Pancreas (tissue), 10 donors: ENCODE measurements around the gene UBL4A. TPM values are rescaled to one million over a fixed set of nuclear protein-coding genes. Genes with fewer than 3 reads are reported as not detected.

Source experiments
- ATAC-seq, 4 donors: fragments of 200-7000 bp; cut with Tn5 transposase; one replicate each; pipeline versions ENCODE4 v1.8.0 to v1.9.1; 2020; ENCODE audit warnings: mild to moderate bottlenecking in 4 of 4, moderate library complexity in 4 of 4
- DNase-seq, 6 donors: peaks; one replicate each; pipeline ENCODE4 v3.0.0-alpha.2; 2020
- FAIRE-seq: peaks from 2 replicates; lab custom pipeline; 2012; peaks lifted over from hg19 to GRCh38; lab: Jason Lieb, UNC
- H3K27ac ChIP-seq, 4 donors: fragments of 200-600 bp; sonication (generic); 1 replicate in 3 of 4; 2 replicates in 1 of 4; pipeline versions ENCODE4 v1.5.0 to v1.8.0; 2020
- H3K27me3 ChIP-seq, 4 donors: fragments of 200-600 bp; one replicate each; pipeline ENCODE4 v1.8.0; 2021
- H3K36me3 ChIP-seq, 3 donors: fragments of 200-600 bp; sonication (generic) in 1 of 3; one replicate each; pipeline versions ENCODE4 v1.5.0 to v1.8.0; 2020 to 2021
- H3K4me1 ChIP-seq, 3 donors: fragments of 200-600 bp; one replicate each; pipeline ENCODE4 v1.8.0; 2021
- H3K4me3 ChIP-seq, 4 donors: fragments of 200-600 bp; sonication (generic) in 2 of 4; one replicate each; pipeline versions ENCODE4 v1.5.0 to v1.8.0; 2020 to 2021
- H3K9me3 ChIP-seq, 4 donors: fragments of 200-600 bp; one replicate each; pipeline ENCODE4 v1.8.0; 2021
- WGBS, 2 donors: extraction: QIAGEN DNeasy Blood & Tissue Kit; methylation state at CpG; one replicate each; pipeline ENCODE4 v1.1.7; 2013; 5-methylcytosine and 5-hydroxymethylcytosine counted together
- intact Hi-C, 3 donors: fragments of 100-400 bp; cut with DNase I; formaldehyde crosslinking; loops; one replicate each; pipeline versions ENCODE4 v1.11.1 to v1.14.2; 2022
- polyA plus RNA-seq, 2 donors: library from polyadenylated mRNA; stranded (reverse); fragments of 200-250 nt; gene quantifications; one replicate each; pipeline ENCODE4 v1.2.3, GENCODE V29; 2013
- total RNA-seq, 6 donors: library from RNA; stranded (reverse); fragmentation: NEBNext Ultra II Directional in 4 of 6; extraction: Animal tissue kit (Norgen Biotek cat#: 25700) in 4 of 6; gene quantifications; one replicate each; pipeline versions ENCODE4 v1.2.1 to v1.2.4, GENCODE V29; 2021 to 2023
- TF ChIP-seq, protein P1 (sequence below), 4 donors: fragments of 200-600 bp; sonication (generic) in 3 of 4; IDR thresholded peaks; one replicate each; pipeline versions ENCODE4 v1.5.0 to v1.8.0; 2021; ENCODE audit warnings: antibody characterized with exemption in 4 of 4
- donor health status: healthy with polysubstance abuse.
- donor health status: DM: no; HTN: no; CAD: no; lungs with moderate emphysema.
- donor health status: DM: no; HTN: no; CAD: no.
- donor health status: control.
- donor health status: control.
- donor health status: Bipolar disorder and iron deficiency.
- donor health status: DM: yes; HTN: yes; CAD: no.
- donor health status: DM: no; HTN: no; CAD: no.
- donor health status: DM: no; HTN: no; CAD: no.
- donor health status: DM: yes; HTN: yes; CAD: no.

The UBL4A gene
- total and polyA plus RNA-seq, 8 donors, result 13.6 to 32.2 (median 20.9) TPM

- no peak for DNase-seq
- Histone ChIP-seq H3K4me1 (peaks cover 0 to 2% (median 0%) of the 10 kb centered on the region in 3 donors), H3K4me3 (no peak overlapping the region), H3K27ac (no peak overlapping the region), H3K36me3 (no peaks in the 10 kb centered on the region), H3K9me3 (no peaks in the 10 kb centered on the region), H3K27me3 (no peaks in the 10 kb centered on the region)
- intact Hi-C loops, result no loop called here
- ATAC-seq, result no peak
- TF ChIP-seq, protein P1, sequence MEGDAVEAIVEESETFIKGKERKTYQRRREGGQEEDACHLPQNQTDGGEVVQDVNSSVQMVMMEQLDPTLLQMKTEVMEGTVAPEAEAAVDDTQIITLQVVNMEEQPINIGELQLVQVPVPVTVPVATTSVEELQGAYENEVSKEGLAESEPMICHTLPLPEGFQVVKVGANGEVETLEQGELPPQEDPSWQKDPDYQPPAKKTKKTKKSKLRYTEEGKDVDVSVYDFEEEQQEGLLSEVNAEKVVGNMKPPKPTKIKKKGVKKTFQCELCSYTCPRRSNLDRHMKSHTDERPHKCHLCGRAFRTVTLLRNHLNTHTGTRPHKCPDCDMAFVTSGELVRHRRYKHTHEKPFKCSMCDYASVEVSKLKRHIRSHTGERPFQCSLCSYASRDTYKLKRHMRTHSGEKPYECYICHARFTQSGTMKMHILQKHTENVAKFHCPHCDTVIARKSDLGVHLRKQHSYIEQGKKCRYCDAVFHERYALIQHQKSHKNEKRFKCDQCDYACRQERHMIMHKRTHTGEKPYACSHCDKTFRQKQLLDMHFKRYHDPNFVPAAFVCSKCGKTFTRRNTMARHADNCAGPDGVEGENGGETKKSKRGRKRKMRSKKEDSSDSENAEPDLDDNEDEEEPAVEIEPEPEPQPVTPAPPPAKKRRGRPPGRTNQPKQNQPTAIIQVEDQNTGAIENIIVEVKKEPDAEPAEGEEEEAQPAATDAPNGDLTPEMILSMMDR (IDR thresholded peaks at IDR 0.05), result no peak
- WGBS, 2 donors, result 74 to 81% methylated on average over 14 to 16 of the region's 16 CpGs
- FAIRE-seq, result no peak
Observed at GRCh38 chrX:154531626-154532025, 45.2 kb upstream of the UBL4A start.

DNA sequence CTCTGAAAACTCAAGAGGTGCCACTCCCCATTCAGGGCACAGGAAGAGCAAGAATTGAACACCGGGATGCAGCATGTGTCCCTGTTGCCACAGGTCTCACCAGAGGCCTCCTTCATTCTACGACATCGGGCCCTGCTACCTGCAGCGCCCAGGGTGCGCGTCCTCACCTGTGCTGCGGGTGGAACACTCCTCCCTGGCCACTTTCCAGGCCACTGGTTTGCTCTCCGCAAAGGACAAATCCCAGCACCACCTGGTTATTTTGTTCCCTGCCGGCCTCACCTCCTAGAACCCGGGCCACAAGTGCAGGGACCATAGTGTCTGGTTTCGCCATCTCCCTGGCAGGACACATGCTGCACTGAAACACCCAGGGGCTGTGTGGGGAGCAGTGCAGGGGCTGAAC, 43.9 kb upstream of the UBL4A start:
- H3K27me3 ChIP-seq, result no peaks in the 10 kb centered on the region
- intact Hi-C loops, result no loop called here
- no peaks in the 10 kb centered on the region for H3K9me3 ChIP-seq
- H3K27ac ChIP-seq, result no peak overlapping the region
- H3K4me1 ChIP-seq, result peaks cover 0 to 2% (median 0%) of the 10 kb centered on the region in 3 donors
- no peak for ATAC-seq
- WGBS, 2 donors, result 72 to 75% methylated on average over 11 of the region's 11 CpGs
- no peak overlapping the region for H3K4me3 ChIP-seq
- DNase-seq, result no peak
- TF ChIP-seq, protein P1 (IDR thresholded peaks at IDR 0.05), result no peak
- FAIRE-seq, result no peak
- no peaks in the 10 kb centered on the region for H3K36me3 ChIP-seq

- TF ChIP-seq, protein P1 (IDR thresholded peaks at IDR 0.05), result no peak
- no peaks in the 10 kb centered on the region for H3K27me3 ChIP-seq
- intact Hi-C loops, result no loop called here
- ATAC-seq, result no peak
- FAIRE-seq, result no peak
- peaks cover 0 to 2% (median 0%) of the 10 kb centered on the region in 3 donors for H3K4me1 ChIP-seq
- no peak overlapping the region for H3K4me3 ChIP-seq
- 79 to 89% methylated on average over 6 of the region's 6 CpGs for WGBS, 2 donors
- H3K27ac ChIP-seq, result no peak overlapping the region
- H3K9me3 ChIP-seq, result no peaks in the 10 kb centered on the region
- DNase-seq, result no peak
- no peaks in the 10 kb centered on the region for H3K36me3 ChIP-seq
Observed at GRCh38 chrX:154529206-154529612, 42.8 kb upstream of the UBL4A start.

- Histone ChIP-seq H3K27me3 (no peaks in the 10 kb centered on the region), H3K27ac (peak overlapping the region; percentile 16 to 78 (median 56)), H3K4me1 (peaks cover 0 to 2% (median 0%) of the 10 kb centered on the region in 3 donors), H3K4me3 (peak overlapping the region in 1 of 4 donors; percentile 34), H3K9me3 (no peaks in the 10 kb centered on the region), H3K36me3 (no peaks in the 10 kb centered on the region)
- intact Hi-C loops, result no loop called here
- ATAC-seq, result peak; percentile 90 to 98 (median 94)
- peak; percentile 71 to 82 (median 76) for DNase-seq
- no peak for FAIRE-seq
- TF ChIP-seq, protein P1 (IDR thresholded peaks at IDR 0.05), result peak in 2 of 4 donors; percentile 8 to 29
- 3 to 18% methylated on average over 14 to 15 of the region's 15 CpGs for WGBS, 2 donors
Observed at GRCh38 chrX:154526901-154527675, 40.7 kb upstream of the UBL4A start.
